ENCODE measurements around the gene MCTP1. TPM values are rescaled to one million over a fixed set of nuclear protein-coding genes. Genes with fewer than 3 reads are reported as not detected.
A peak's percentile ranks its signal among the peaks of the same experiment; 100 is the strongest.

Gene MCTP1
- polyA plus RNA-seq, 3 donors: 4.3 to 7.8 (median 5.6) TPM

DNA sequence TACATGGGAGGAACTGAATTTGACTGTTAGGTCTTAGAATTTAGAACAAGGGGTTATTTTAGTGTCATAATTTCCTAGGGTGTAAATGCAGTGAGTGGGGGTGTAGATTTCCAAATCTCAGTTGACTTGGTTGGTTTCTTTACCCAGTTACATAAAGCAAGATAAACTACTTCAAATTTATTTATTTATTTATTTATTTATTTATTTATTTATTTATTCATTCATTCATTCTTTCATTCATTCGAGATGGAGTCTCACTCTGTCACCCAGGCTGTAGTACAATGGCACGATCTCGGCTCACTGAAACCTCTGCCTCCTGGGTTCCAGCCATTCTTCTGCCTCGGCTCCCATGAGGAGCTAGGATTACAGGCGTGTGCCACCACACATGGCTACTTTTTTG is 466.0 kb downstream of the MCTP1 start:
- no peak for DNase-seq

DNA sequence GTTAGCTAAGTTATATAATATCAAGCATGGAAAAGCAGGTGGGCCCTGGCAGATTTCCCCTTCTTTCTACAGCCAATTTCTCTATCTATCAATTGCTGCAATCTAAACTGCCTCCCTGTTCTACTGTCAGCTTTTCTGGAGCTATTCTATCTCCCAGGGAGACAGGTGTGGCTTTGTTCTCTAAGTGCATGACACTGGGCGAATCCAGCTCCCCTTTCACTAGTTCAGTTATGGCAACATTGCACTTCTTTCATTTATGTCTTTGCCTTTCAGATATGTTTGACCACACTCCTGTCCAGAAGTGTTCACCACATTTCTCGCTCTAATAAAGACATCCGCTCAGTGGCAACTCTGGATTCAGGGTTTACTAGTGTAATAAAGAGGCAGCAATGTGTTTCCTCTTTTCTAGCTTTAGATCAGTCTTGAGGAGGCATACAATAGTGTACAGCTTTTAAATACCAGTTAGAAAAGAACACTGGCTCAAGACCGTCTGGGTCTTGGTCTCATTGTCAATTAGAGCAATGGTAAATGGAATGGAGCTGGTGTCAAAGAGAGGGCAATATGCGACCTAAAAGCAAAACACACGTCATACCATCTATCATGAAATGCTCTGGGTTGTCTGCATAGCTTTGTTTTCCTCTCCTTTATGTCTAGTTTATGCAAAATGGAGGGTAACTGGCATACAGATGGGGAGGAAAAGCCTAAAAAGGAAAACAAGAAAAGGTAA is 469.4 kb downstream of the MCTP1 start:
- DNase-seq: no peak

DNA sequence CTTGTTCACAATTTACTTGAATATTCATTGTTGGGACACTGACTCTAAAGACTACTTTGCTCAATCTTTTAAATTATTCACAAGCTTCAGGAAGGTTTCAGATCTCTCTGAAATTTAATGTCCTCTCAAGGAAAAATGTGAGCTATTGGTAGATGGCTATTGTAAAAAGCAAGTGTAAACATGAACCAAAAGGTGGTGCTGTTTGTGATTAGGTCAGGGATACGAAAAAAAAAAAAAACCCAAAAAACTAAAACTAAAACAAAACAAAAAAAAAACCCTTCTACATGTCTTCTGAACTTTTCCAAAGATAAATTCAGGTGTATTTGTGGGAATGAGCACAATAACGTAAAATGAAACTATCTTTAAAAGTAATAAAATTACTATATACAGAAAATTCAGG is 472.7 kb downstream of the MCTP1 start:
- no peak for DNase-seq

DNA sequence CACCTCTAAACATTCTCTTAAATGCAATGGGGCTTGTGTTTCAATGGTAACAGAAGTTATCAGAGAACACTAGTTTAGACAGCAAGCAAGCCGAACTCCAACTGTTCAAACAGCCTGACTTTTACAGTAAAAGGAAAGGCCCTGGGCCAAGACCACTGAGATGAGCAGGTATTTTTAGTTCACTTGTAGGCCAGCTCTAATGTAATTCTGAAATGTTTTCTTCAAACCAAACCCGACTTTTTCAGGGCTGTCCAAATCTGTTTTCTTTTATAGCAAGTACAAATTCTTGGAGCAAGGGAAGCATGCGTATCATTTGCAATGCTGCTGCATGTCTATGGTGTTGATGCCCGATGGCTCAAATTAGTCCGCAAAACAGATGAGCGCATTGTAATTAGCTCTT is 473.6 kb downstream of the MCTP1 start:
- no peak for DNase-seq

DNA sequence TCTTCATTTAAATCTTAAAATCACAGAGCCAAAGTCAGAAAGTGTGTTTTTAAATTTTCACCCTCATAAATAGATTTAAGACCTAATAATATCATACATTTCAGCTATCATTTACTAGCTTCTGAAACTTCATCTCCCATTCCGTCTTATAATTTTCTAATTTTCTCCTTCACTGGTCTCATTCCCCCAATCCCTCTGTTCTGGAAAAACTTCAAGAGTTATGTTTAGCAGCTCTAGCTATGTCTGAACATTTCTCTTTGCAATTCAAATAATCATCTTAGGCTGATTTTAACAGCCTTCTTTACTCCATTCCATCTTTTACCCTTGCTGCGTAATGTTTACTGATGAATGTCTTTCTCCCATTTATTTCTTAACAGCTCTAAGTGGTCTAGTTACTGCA is 474.0 kb downstream of the MCTP1 start:
- no peak for DNase-seq

DNA sequence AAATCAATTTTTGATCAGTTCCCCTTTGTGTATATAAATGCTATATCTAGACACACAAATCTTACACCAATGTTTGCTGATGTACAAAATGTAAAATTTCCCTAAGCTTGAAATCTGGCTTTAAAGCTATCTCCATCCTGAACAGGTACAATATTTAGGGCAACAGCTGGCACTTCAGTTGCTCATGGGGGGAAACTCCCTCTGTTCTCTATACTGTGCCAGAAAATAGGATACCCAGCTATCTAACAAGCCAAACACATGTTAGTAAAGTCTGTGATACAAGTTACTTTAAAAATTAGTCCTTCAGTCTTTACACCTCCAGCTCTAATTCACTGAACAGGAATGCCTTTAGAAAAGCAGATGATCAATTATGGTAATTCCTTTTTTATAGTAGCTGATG is 474.6 kb downstream of the MCTP1 start:
- DNase-seq: no peak

DNA sequence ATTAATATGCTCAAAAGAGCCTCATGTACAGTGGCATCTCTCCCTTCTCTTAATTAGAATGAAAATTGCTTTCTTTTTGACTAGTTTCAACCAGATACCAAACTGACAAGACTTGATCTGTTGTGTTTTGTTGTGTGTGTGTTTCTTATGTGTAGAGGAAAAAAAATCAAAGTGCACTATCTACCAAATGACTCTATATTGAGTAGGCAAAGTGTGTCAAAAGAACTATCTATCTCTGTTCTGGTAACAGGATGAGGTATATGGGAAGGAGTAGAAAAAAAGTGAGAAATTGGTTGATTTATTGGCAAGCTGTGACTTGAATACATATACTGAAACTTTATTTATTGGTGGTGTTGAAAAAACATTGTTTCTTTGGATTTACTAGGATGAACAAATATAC is 476.4 kb downstream of the MCTP1 start:
- no peak for DNase-seq

DNA sequence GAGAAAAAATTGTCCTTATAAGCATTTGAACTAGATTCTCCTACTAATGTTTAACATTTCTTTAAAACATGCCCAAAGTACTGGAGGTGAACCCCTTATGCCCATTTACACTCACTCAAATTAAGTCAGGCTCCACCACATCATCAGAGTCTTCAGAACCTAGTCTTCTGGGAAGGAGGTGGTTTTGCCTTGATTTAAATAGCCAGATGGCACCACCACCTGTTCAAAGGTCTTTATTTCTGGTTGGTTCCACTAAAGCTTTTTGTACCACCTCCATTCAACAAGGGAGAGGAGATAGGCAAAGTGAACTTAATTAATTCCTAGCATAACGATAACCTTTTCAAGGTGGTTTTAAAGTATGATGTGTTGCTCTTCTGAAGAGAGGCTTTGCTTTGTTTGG is 476.9 kb downstream of the MCTP1 start:
- DNase-seq: no peak

DNA sequence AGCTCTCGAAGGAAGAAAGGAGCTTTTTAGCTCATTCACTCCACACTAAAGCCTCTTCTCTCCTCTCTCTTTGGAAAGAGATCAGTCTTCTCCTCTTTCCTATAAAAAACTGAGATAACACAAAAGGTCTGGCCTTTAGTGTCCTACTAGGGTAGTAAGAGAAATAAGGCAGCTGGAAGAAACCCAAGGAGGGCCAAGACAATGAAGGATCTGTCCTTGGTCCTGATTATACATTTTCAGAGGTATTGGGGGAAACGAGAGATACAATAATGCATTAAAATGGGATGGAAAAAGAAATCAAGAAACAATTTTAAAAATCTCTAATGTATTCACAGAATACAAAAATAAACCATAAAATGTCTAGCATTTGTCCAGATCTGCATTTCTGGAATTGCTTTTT is 482.4 kb downstream of the MCTP1 start:
- no peak for DNase-seq

DNA sequence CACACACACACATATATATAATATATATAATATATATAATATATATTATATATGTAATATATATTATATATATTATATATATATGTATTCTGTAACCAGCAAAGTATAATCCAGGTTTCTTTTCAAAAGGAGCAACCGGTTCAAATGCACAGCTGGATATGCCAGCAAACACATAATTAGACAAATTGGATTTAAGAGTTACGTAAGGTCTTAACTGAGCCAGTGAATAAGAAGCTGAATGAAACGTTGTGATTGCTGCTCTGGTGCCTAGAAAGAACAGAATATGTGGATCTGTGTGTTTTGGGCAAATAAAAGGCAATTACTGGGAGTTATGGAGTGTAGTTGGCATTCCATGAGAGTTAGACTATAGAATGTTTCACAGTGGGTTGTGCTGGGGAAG is 488.3 kb downstream of the MCTP1 start:
- DNase-seq: no peak

DNA sequence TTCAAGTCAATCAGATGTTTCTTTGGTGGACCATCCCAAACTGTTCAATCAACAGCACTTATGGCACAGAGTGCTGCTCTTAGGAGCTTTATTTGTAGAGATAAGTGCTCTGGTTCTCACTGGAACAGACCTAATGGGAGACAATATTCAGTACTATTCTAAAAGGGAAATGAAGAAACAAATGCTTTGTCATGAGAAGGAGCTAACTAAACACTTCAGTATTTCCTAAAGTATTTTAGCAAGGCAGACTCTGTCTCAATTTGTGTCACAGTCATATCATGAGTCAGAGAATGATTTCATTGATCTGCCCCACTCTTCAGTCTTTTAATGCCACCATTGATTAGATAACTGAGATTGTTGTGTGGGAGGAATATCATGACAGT is 491.1 kb downstream of the MCTP1 start:
- DNase-seq: no peak

DNA sequence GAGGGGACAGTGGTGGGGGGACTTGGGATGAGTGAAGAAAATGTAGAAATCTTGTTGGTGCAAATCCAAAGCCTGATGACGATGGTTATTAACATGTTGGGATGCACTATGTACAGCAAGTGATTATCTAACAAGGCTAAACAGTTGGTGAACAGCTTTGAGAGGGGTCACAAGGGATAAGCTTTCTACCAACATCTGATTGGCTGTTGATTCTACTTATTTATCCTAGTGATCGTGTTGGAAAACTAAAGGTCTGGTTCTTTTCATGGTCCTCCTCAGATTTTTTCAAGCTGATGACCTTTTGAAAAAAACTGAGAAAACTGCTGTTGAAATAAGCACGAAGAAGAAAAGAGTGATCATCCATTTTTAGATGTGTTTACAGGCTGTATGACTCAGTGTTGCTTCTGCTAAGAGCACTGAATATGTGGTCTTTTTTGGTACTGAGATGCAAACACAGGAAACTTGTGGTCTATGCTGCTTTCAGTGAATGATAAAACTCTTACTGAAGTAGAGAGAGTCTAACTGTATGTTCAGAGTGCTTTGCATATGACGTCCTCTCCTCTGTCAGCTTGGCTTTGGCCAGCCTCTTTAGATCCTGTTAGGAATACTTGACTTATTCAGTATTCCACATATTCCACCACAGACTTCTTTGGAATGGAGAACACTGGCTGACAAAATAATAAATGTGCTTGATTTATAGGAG is 491.6 kb downstream of the MCTP1 start:
- DNase-seq: no peak

DNA sequence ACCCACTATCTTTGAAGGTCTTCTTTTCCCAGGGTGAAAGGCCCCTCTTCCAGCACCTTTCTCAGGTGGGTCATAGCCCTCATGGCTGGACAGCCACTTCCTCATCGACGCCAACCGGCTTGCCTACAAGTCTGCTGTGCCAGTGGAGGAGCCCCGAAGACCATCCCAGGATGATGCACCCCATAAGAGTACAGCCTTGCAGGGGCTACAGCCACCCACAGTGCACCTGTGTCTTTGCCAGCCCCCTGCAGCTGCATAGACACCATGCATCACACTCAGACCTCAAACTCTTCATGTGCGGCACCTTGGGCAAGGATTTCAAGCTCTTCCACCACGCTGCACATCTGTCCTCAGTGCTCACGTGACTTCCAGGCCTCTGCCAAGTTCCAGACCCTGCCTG is 493.1 kb downstream of the MCTP1 start:
- DNase-seq: no peak

DNA sequence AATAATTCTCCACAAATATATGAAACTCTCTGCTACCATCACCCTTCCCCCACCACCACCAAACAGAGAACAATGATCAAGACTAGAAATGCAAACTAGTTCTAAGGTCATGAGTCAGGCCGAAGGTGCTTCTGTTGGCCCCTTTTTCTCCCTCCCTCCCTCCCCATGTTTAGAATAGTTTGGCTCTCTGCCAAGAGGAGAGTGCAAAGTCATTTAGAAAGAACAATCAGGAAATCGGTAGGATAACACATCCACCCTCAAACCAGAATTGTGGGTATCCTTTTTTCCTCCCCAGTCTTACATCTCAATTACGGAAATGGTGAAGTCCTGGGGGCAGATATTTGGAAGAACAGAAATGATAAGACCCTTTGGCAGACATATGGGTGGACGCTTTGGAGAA is 496.4 kb downstream of the MCTP1 start:
- no peak for DNase-seq

DNA sequence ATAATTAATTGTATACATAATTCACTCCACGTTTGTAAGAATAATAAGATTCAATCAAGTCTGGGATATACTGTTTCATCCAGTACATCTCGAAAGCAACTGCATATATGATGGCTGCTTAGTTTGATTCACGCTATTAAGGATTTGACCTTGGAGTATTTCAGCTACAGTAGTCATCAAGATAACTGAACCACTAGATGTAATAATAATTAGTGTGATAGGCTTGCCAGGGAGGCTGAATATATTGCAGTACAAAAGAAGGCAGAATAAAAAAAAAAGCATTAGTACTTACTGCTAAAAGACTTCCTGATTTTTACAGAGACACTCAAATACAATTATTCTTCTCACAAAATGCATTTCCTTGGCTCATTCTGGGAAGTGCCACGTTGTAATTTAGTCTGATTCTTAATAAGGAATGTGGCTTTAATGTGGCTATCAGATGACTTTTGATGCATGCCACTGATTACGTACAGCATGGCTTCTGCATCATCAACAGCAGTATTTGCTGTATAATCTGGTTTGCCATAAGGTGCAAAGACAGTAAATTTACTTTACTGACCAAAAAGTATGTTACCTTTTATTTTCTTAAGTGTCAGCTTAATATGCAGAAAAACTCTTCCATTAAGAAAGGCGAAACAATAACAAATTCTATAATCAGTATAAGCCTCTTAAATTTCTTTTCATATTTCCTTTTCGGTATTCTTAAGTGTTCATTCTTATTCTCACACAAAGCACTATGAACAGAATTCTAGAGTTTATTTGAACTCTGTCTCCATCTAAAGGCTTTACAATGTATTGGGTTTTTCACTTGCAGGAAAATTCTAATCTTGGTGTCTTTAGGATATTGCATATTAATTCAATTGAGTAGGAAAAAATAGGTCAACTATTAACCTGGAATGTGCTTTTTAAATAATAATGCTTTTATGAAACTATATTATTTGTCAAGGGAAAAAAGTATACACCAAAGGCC is 500.1 kb downstream of the MCTP1 start:
- DNase-seq: no peak

DNA sequence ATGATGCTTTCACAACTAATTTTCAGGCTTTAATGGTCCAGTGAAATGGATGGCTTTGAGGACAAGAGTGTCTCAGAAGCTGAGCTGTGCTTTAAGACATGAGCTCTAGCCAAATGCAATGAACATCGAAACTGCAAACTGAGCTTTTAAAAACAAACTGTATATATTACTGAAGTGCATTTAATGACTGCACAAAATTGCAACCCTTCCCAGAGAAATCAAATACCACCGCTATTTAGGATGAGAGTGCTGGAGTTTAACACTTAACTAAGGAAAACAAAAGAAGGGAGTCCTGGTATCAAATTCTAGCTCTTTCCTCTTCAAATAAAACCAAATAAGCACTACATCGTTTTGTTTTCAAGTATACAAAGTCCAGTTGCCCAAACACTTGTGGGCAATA is 502.5 kb downstream of the MCTP1 start:
- peak; percentile 52 for DNase-seq

DNA sequence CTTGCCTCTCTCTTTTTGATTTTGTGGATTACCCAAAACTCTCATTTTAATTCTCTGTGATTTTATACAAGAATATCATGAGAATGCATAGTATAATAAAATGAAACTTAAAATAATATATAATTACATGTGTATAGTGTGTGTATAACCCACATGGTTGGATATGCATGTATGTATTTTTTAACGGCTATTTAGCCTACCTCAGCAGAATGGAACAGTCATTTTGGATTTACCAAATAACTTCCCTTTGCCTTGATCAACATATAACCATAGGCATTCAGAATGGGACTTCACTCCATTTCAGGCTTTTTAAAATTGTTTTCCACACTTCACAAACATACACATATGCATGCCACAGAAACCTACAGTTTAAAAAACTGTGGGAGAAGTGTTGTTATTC is 505.2 kb downstream of the MCTP1 start:
- no peak for DNase-seq

DNA sequence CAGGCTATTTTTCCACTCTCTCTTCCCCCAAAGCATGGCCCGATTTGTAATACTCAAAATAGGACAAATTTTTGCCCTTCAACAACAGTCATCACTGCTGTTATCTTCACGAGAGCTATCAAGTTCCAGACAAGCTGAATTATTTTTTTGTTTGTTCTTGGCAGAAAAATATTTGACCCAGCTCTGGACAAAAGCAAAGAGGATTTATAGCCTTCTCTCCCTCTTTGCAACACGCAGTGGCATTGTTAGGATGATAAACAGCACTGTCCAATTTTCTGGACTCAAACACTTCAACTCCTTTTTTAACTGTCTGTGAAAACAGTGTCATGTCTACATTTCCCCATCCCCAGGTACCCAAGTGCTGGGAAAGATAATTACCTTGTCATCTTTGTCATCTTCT is 506.2 kb downstream of the MCTP1 start:
- DNase-seq: no peak

DNA sequence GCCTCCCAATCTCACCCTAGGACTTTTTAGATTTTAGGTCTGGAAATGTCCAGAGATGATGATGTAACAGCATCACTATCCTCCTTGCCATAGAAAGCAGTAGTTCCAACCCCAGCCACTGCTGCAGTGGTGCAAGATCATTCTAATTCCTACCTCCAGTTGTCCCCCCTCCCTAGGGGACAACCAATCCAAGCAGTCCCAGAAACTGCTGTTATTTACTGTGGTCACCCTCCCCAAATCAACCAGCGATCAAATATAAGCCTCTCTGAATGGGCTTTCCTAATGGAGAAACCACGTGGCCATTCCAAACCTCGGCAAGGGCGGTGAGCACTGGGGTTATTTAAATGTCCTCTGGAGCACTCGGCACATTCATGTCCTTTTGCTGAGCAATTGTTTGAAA is 506.6 kb downstream of the MCTP1 start:
- no peak for DNase-seq

DNA sequence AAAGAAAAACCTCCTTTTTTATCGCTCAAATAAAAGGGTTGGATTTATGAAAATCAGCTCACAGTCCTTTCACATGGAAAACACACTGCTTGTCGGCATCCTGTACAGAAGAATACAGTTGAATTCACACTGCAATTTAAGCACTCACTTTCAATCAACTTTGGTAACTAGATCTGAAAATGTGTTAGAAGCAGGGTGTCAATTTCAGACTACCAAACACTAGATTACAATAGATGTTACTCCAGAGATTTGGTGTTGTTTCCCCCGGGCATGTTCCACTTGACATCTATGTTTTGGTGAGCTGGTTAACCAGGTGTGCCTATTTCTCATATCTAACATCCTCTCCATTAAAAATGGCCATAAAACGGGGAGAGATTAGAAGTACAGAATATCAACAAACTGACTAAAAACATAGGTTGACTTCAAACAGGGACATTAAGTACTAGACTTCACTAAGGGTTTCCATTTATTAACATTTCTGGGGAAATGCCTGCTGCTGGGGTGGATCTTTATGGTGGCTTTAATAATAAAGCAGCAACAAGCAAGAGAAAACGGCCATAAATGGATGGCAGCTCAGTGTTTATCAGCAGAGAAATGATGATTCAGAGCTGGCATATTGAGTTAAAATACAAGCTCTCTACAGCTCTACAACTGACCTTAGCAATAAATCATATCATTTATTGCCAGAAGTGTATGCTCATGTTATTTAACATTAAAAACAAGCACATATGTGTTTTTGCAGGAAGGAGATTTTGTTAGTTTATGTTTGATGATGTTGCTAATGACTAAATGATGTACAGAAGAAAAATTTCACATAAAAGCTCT is 507.6 kb downstream of the MCTP1 start:
- no peak for DNase-seq

DNA sequence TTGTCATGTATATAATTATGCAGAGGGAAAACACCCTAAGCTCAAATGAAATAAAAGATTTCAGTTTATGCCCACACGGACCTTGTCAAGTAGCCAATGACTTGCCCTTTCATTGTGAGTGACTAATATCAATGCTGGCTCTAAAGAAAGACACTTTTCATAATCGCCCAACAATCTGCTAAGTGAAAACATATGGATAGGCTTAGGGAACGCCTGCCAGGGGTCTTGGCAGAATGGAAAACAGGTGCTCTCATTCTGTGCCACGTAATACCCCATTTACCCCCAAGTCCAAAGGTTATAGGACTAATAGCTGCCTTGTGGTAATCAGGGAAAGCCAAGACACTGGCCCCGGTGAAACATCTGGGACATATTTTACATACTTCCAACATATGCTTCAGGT is 508.7 kb downstream of the MCTP1 start:
- DNase-seq: no peak

DNA sequence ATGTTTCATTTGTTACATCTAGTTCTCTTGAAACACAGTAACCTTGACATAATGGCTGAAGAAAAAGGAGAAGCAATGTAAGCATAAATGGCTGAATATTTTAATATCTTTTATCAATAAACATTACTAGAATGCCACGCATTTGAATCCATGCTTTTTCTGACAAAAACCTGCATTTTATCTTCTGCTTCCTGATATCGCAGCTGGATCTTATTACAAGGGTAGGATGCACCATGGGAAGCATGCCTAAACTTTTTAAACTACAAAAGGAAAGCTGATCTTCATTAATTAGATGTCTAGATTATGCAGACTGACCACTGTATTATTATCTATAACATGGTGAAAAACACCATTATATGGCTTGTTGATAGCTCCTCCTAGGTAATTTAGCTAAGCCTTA is 509.8 kb downstream of the MCTP1 start:
- no peak for DNase-seq
